Measurements from ENCODE around the gene CTXND2.
"Not testable (repeated sequence)": the region's sequence is repeated elsewhere in the genome, so short reads cannot be mapped to it uniquely, and the experiment has no call there.

Gene CTXND2

DNA sequence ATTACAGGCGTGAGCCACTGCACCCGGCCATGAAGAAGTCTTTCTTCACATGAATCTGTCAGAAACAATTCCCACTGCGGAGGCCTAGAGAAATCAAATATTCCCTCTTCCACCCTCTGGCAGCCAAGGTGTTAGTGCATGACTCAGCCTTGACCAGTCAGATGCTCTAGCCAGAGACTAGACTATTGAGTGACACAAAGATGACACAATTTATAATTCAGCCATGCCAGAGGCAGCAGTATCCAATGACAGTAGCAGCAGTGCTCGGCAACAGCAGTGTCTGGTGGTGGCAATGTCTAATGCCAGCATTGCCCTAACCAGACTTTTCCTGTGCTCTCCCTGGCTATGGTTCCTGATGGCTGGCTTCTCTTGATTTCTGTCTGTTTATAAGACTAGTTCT is 8.7 kb downstream of the CTXND2 start:
- in situ Hi-C loops (cut with MboI; ENCODE audit: low pct_unique_long_range_greater_than_20kb, low sequenced_read_pairs, unreplicated experiment), result no loop called here
- TF ChIP-seq, protein P1, sequence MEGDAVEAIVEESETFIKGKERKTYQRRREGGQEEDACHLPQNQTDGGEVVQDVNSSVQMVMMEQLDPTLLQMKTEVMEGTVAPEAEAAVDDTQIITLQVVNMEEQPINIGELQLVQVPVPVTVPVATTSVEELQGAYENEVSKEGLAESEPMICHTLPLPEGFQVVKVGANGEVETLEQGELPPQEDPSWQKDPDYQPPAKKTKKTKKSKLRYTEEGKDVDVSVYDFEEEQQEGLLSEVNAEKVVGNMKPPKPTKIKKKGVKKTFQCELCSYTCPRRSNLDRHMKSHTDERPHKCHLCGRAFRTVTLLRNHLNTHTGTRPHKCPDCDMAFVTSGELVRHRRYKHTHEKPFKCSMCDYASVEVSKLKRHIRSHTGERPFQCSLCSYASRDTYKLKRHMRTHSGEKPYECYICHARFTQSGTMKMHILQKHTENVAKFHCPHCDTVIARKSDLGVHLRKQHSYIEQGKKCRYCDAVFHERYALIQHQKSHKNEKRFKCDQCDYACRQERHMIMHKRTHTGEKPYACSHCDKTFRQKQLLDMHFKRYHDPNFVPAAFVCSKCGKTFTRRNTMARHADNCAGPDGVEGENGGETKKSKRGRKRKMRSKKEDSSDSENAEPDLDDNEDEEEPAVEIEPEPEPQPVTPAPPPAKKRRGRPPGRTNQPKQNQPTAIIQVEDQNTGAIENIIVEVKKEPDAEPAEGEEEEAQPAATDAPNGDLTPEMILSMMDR (IDR thresholded peaks at IDR 0.05; ENCODE audit: extremely low read depth, insufficient read depth, missing control alignments), result no peak
- DNase-seq (ENCODE audit: low spot score), result no peak

DNA sequence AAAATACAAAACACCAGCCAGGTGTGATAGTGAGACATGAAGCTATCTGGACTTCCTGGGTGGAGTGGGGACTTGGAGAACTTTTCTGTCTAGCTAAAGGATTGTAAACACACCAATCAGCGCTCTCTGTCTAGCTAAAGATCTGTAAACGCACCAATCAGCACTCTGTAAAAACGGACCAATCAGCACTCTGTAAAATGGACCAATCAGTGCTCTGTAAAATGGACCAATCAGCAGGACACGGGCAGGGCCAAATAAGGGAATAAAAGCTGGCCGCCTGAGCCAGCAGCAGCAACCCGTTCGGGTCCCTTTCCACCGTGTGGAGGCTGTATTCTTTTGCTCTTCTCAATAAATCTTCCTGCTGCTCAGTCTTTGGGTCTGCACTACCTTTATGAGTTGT is 12.9 kb downstream of the CTXND2 start:
- in situ Hi-C loops (cut with MboI; ENCODE audit: low pct_unique_long_range_greater_than_20kb, low sequenced_read_pairs, unreplicated experiment); DNase-seq (ENCODE audit: low spot score): not testable (repeated sequence)

DNA sequence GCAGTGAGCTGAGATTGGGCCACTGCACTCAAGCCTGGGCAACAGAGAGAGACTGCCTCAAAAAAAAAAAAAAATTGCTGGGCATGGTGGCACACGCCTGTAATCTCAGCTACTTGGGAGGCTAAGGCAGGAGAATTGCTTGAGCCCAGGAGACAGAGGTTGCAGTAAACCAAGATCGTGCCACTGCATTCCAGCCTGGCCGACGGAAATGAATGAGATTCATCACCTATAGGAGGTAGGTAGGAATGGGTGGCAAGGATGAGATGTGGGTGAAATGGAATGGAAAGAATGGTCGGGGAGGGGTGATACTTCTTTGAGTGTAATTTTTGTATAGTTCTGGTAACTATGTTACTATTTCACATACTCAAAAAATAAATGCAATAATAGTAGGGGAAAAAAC is 15.4 kb downstream of the CTXND2 start:
- in situ Hi-C loops (cut with MboI; ENCODE audit: low pct_unique_long_range_greater_than_20kb, low sequenced_read_pairs, unreplicated experiment), result no loop called here
- no peak for DNase-seq (ENCODE audit: low spot score)
- TF ChIP-seq, protein P1 (IDR thresholded peaks at IDR 0.05; ENCODE audit: extremely low read depth, insufficient read depth, missing control alignments), result no peak

DNA sequence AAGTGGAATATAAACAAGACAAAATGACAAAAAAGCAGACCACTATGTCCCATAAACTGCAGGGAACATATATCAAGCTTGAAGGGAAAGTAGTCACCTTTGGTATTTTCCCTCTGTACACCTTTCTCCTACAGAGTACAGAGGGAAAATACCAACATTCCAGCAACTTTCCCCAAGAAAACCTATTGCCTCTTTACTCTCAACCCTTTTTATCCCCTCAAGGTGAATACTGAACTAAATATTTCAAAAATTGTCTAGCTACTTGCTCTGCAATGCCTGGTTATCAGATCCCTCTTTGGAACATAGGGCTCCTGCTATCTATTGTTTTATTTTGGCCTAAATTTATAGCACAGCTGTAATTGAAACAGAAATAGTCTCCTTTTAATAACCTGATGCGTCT is 15.8 kb downstream of the CTXND2 start:
- no peak for DNase-seq (ENCODE audit: low spot score)
- in situ Hi-C loops (cut with MboI; ENCODE audit: low pct_unique_long_range_greater_than_20kb, low sequenced_read_pairs, unreplicated experiment), result no loop called here
- TF ChIP-seq, protein P1 (IDR thresholded peaks at IDR 0.05; ENCODE audit: extremely low read depth, insufficient read depth, missing control alignments), result no peak

DNA sequence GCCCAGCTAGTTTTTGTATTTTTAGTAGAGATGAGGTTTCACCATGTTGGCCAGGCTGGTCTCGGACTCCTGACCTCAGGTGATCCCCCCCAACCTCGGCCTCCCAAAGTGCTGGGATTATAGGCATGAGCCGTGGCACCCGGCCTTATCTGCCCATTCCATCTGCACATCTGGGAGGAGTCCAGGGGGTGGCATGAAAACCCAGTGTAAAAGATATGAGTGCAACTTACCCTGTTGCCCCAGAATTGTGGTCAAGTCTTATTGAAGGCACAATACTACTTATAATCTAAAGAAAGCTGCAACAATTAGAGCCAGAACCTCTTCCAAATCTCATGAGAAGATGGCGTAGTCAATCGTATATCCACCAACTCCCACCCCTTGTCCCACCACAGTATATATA is 18.4 kb downstream of the CTXND2 start:
- TF ChIP-seq, protein P1 (IDR thresholded peaks at IDR 0.05; ENCODE audit: extremely low read depth, insufficient read depth, missing control alignments), result no peak
- in situ Hi-C loops (cut with MboI; ENCODE audit: low pct_unique_long_range_greater_than_20kb, low sequenced_read_pairs, unreplicated experiment), result no loop called here
- DNase-seq (ENCODE audit: low spot score), result no peak

DNA sequence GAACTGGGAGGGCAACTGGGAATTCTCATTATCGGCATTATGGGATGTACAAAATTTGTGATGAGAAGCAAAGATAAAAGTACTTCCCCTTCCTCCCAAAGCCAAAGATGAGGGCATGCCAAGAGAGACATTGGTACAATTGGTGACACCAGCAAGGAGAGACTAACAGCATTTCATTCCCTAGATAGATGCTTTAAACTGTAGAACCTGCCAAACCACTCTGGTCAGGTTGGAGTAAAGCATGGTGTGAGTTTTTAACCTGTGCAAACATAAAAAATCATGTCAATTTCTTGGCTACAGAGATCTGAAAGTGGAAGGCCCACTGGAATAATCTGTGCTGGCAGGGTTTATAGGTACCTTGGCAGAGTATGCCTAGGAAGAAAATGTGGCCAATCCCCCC is 19.4 kb downstream of the CTXND2 start:
- DNase-seq (ENCODE audit: low spot score), result no peak
- TF ChIP-seq, protein P1 (IDR thresholded peaks at IDR 0.05; ENCODE audit: extremely low read depth, insufficient read depth, missing control alignments), result no peak
- in situ Hi-C loops (cut with MboI; ENCODE audit: low pct_unique_long_range_greater_than_20kb, low sequenced_read_pairs, unreplicated experiment), result no loop called here

DNA sequence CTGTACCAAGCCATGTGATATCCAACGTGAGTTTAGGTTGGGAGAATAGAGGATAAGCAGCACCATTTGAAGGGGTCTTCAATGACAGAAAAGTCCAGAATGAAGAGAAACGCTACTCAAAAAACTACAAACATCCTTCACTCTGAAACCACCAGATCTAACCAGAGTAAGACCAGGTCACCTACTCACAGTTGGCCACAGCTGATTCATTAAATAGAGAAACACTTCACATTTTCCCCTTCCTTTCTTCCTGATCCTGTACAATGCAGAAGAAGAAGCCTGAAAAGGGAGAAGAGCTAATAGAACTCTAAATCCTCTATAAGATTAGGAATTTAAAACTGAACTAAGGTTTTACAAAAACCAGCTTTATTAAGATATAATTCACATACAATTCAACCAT is 19.9 kb downstream of the CTXND2 start:
- in situ Hi-C loops (cut with MboI; ENCODE audit: low pct_unique_long_range_greater_than_20kb, low sequenced_read_pairs, unreplicated experiment), result no loop called here
- TF ChIP-seq, protein P1 (IDR thresholded peaks at IDR 0.05; ENCODE audit: extremely low read depth, insufficient read depth, missing control alignments), result no peak
- DNase-seq (ENCODE audit: low spot score), result no peak

All from GM13977 (cell line).